ENCODE measurements around the gene RETN.

RETN gene

GRCh38 chr19:7682175-7682855 is 13.5 kb downstream of the RETN start:
- peak overlapping the region; percentile 92 for H3K9ac ChIP-seq (ENCODE audit: low read depth, low read length, poor library complexity, severe bottlenecking)

GRCh38 chr19:7685546-7686445 is 16.9 kb downstream of the RETN start:
- Histone ChIP-seq H3K9ac (ENCODE audit: low read depth, low read length, poor library complexity, severe bottlenecking) (no peak overlapping the region), H3K79me2 (ENCODE audit: insufficient read depth, low read length) (peaks cover 27% of the 10 kb centered on the region), H3K9me2 (replicated peaks; ENCODE audit: low read depth, low read length) (no peaks in the 10 kb centered on the region), H3K4me2 (ENCODE audit: low read depth, low read length, poor library complexity, severe bottlenecking) (no peak overlapping the region), H3K36me3 (ENCODE audit: insufficient read depth, low read length) (no peaks in the 10 kb centered on the region; the same call in 1 of the 2 replicates), H2AFZ (ENCODE audit: low read length) (no peak overlapping the region), H3F3A (ENCODE audit: low read depth) (no peaks in the 10 kb centered on the region), H3K4me3 (ENCODE audit: low read length, poor library complexity, severe bottlenecking) (no peak overlapping the region), H3K4me1 (ENCODE audit: insufficient read depth, low read length, poor library complexity, severe bottlenecking) (peaks cover 4% of the 10 kb centered on the region), H3K9me3 (ENCODE audit: insufficient read depth, low read depth, low read length) (no peaks in the 10 kb centered on the region), H3K27me3 (ENCODE audit: insufficient read depth, low read length, poor library complexity, severe bottlenecking) (no peaks in the 10 kb centered on the region), H4K20me1 (ENCODE audit: insufficient read depth, low read length, poor library complexity, severe bottlenecking) (peaks cover 17% of the 10 kb centered on the region)
- TF ChIP-seq EZH2phosphoT487 (IDR thresholded peaks at IDR 0.05; ENCODE audit: borderline replicate concordance) (no peak), CTCF (conservative IDR thresholded peaks at IDR 0.05; ENCODE audit: low read length) (no peak)

More at GRCh38 chr19:7682175-7682855, 13.5 kb downstream of the RETN start:
- peak overlapping the region; percentile 89 for H3K4me2 ChIP-seq (ENCODE audit: low read depth, low read length, poor library complexity, severe bottlenecking)
- H3K27me3 ChIP-seq (ENCODE audit: insufficient read depth, low read length, poor library complexity, severe bottlenecking), result no peaks in the 10 kb centered on the region
- H3K4me1 ChIP-seq (ENCODE audit: insufficient read depth, low read length, poor library complexity, severe bottlenecking), result peaks cover 26% of the 10 kb centered on the region
- peaks cover 28% of the 10 kb centered on the region for H3K79me2 ChIP-seq (ENCODE audit: insufficient read depth, low read length)
- peak overlapping the region; percentile 95 for H3K4me3 ChIP-seq (ENCODE audit: low read length, poor library complexity, severe bottlenecking)
- no peaks in the 10 kb centered on the region for H3F3A ChIP-seq (ENCODE audit: low read depth)
- no peaks in the 10 kb centered on the region for H3K9me3 ChIP-seq (ENCODE audit: insufficient read depth, low read depth, low read length)
- H3K36me3 ChIP-seq (ENCODE audit: insufficient read depth, low read length), result no peaks in the 10 kb centered on the region; the same call in 1 of the 2 replicates
- TF ChIP-seq EZH2phosphoT487 (IDR thresholded peaks at IDR 0.05; ENCODE audit: borderline replicate concordance) (no peak), CTCF (conservative IDR thresholded peaks at IDR 0.05; ENCODE audit: low read length) (no peak)
- H3K9me2 ChIP-seq (replicated peaks; ENCODE audit: low read depth, low read length), result no peaks in the 10 kb centered on the region
- H2AFZ ChIP-seq (ENCODE audit: low read length), result no peak overlapping the region
- H4K20me1 ChIP-seq (ENCODE audit: insufficient read depth, low read length, poor library complexity, severe bottlenecking), result peaks cover 17% of the 10 kb centered on the region

- no peaks in the 10 kb centered on the region for H3K9me2 ChIP-seq (replicated peaks; ENCODE audit: low read depth, low read length)
- peaks cover 7% of the 10 kb centered on the region for H4K20me1 ChIP-seq (ENCODE audit: insufficient read depth, low read length, poor library complexity, severe bottlenecking)
- H3K79me2 ChIP-seq (ENCODE audit: insufficient read depth, low read length), result peaks cover 14% of the 10 kb centered on the region
- no peaks in the 10 kb centered on the region for H3K9me3 ChIP-seq (ENCODE audit: insufficient read depth, low read depth, low read length)
- TF ChIP-seq CTCF (conservative IDR thresholded peaks at IDR 0.05; ENCODE audit: low read length) (no peak), EZH2phosphoT487 (IDR thresholded peaks at IDR 0.05; ENCODE audit: borderline replicate concordance) (no peak)
- no peaks in the 10 kb centered on the region; the same call in 1 of the 2 replicates for H3K36me3 ChIP-seq (ENCODE audit: insufficient read depth, low read length)
- H3K4me3 ChIP-seq (ENCODE audit: low read length, poor library complexity, severe bottlenecking), result no peak overlapping the region
- no peak overlapping the region for H2AFZ ChIP-seq (ENCODE audit: low read length)
- no peaks in the 10 kb centered on the region for H3K27me3 ChIP-seq (ENCODE audit: insufficient read depth, low read length, poor library complexity, severe bottlenecking)
- H3K4me2 ChIP-seq (ENCODE audit: low read depth, low read length, poor library complexity, severe bottlenecking), result no peak overlapping the region
- H3K4me1 ChIP-seq (ENCODE audit: insufficient read depth, low read length, poor library complexity, severe bottlenecking), result no peaks in the 10 kb centered on the region
- H3F3A ChIP-seq (ENCODE audit: low read depth), result no peaks in the 10 kb centered on the region
- H3K9ac ChIP-seq (ENCODE audit: low read depth, low read length, poor library complexity, severe bottlenecking), result no peak overlapping the region
Observed at GRCh38 chr19:7687177-7687576, 18.3 kb downstream of the RETN start.

Measured in Loucy (cell line).